Uterus (tissue), 4 donors: ENCODE results near the gene PRIMPOL. TPM values are rescaled to one million over a fixed set of nuclear protein-coding genes. Genes with fewer than 3 reads are reported as not detected.

Source experiments
- DNase-seq, 2 donors: peaks; one replicate each; pipeline ENCODE4 v3.0.0-alpha.2; 2019 to 2020
- H3K27ac ChIP-seq, 2 donors: fragments of 200-600 bp; sonication (generic); 1 replicate in 1 of 2; 2 replicates in 1 of 2; pipeline ENCODE4 v1.5.1; 2016 to 2018
- H3K27me3 ChIP-seq, 2 donors: fragments of 200-600 bp; sonication (generic); one replicate each; pipeline ENCODE4 v1.5.1; 2018 to 2019; ENCODE audit warnings: control low read depth in 1 of 2
- H3K36me3 ChIP-seq, 2 donors: fragments of 200-600 bp; sonication (generic); one replicate each; pipeline ENCODE4 v1.5.1; 2019; ENCODE audit warnings: control low read depth in 1 of 2
- H3K4me1 ChIP-seq, 2 donors: fragments of 200-600 bp; sonication (generic); one replicate each; pipeline ENCODE4 v1.5.1; 2018 to 2019; ENCODE audit warnings: control low read depth in 1 of 2
- H3K4me3 ChIP-seq, 2 donors: fragments of 200-600 bp; sonication (generic); 1 replicate in 1 of 2; 2 replicates in 1 of 2; pipeline ENCODE4 v1.5.1; 2018 to 2019; ENCODE audit warnings: mild to moderate bottlenecking in 1 of 2
- H3K9me3 ChIP-seq, 2 donors: fragments of 200-600 bp; sonication (generic); one replicate each; pipeline ENCODE4 v1.5.1; 2019; ENCODE audit warnings: control low read depth in 1 of 2
- CTCF ChIP-seq, 4 experiments: fragments of 200-600 bp in 2 of 4; fragments of 450-650 bp in 2 of 4; sonication (generic) in 2 of 4; IDR thresholded peaks; one replicate each; pipeline ENCODE4 v1.5.1; 2016 to 2019; ENCODE audit warnings: antibody characterized with exemption in 4 of 4, mild to moderate bottlenecking in 2 of 4, moderate library complexity in 1 of 4
- POLR2A ChIP-seq, 2 donors: fragments of 450-650 bp; IDR thresholded peaks; one replicate each; pipeline ENCODE4 v1.6.1; 2016; ENCODE audit warnings: antibody characterized with exemption in 2 of 2, mild to moderate bottlenecking in 1 of 2, moderate library complexity in 1 of 2
- intact Hi-C: fragments of 100-400 bp; cut with DNase I; formaldehyde crosslinking; loops from one replicate; pipeline ENCODE4 v1.15.1; 2023; ENCODE audit warnings: low total_unique reads
- total RNA-seq, 4 donors: library from RNA; depleted of rRNA in 3 of 4; stranded (reverse); fragments of >200 nt in 3 of 4; gene quantifications; one replicate each; pipeline versions ENCODE4 v1.1.0 to v1.2.4, GENCODE V29; 2014 to 2023
- donor health status: DM: yes; HTN: yes; CAD: no.

PRIMPOL gene
- total RNA-seq, 4 donors from 2014 or later: 25.1 to 43.5 (median 34.1) TPM

DNA sequence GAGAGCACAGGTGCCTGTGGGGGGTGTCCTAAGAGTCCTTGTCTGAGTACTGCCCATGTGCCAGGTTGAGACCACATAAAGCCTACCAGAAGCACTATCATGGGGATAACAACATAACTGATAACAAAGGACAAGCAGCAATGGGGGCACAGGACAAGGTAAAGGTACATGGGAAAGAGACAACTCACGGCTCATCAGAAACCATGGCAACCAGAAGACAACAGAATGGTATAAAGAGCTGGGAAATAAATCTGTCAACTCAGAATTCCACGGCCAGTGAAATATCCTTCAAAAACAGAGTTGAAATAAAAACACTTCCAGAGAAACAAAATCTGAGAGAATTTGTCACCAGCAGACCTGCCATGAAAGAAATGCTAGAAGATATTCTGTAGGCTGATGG is 64.3 kb downstream of the PRIMPOL start:
- DNase-seq: no peak
- Histone ChIP-seq H3K27me3 (no peaks in the 10 kb centered on the region), H3K36me3 (no peaks in the 10 kb centered on the region), H3K9me3 (no peaks in the 10 kb centered on the region), H3K4me1 (no peaks in the 10 kb centered on the region), H3K27ac (no peak overlapping the region), H3K4me3 (no peak overlapping the region)
- TF ChIP-seq POLR2A (IDR thresholded peaks at IDR 0.05) (no peak), CTCF (IDR thresholded peaks at IDR 0.05) (no peak)
- intact Hi-C loops: no loop called here

- no peaks in the 10 kb centered on the region for H3K27me3 ChIP-seq
- intact Hi-C loops: no loop called here
- TF ChIP-seq CTCF (IDR thresholded peaks at IDR 0.05) (no peak), POLR2A (IDR thresholded peaks at IDR 0.05) (no peak)
- no peaks in the 10 kb centered on the region for H3K4me1 ChIP-seq
- DNase-seq: no peak
- no peaks in the 10 kb centered on the region for H3K9me3 ChIP-seq
- no peak overlapping the region for H3K4me3 ChIP-seq
- no peaks in the 10 kb centered on the region for H3K36me3 ChIP-seq
- no peak overlapping the region for H3K27ac ChIP-seq
These were observed 66.0 kb downstream of the PRIMPOL start for GRCh38 chr4:184715526-184715925.

GRCh38 chr4:184719407-184719806 is 69.9 kb downstream of the PRIMPOL start:
- H3K4me3 ChIP-seq: no peak overlapping the region
- intact Hi-C loops: no loop called here
- H3K4me1 ChIP-seq: no peaks in the 10 kb centered on the region
- no peak for DNase-seq
- TF ChIP-seq CTCF (IDR thresholded peaks at IDR 0.05): no peak
- TF ChIP-seq POLR2A (IDR thresholded peaks at IDR 0.05): no peak
- H3K27ac ChIP-seq: no peak overlapping the region
- no peaks in the 10 kb centered on the region for H3K9me3 ChIP-seq
- no peaks in the 10 kb centered on the region for H3K27me3 ChIP-seq
- no peaks in the 10 kb centered on the region for H3K36me3 ChIP-seq

DNA sequence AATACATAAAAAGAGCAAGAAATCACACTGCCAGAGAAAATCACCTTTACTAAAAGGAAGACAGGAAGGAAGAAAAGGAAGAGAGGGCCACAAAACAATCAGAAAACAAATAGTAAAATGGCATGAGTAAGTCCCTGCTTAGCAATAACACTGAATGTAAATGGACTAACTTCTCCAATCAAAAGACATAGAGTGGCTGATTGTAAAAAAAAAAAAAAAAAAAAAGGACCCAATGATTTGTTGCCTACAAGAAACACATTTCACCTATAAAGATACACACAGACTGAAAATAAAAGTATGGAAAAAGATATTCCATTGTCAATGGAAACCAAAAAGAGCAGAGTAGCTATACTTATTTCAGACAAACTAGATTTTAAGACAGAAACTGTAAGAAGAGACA is 71.7 kb downstream of the PRIMPOL start:
- Histone ChIP-seq H3K4me1 (no peaks in the 10 kb centered on the region), H3K4me3 (no peak overlapping the region), H3K36me3 (no peaks in the 10 kb centered on the region), H3K9me3 (no peaks in the 10 kb centered on the region), H3K27ac (no peak overlapping the region), H3K27me3 (no peaks in the 10 kb centered on the region)
- no peak for DNase-seq
- intact Hi-C loops: no loop called here
- no peak for TF ChIP-seq POLR2A (IDR thresholded peaks at IDR 0.05)
- TF ChIP-seq CTCF (IDR thresholded peaks at IDR 0.05): no peak

DNA sequence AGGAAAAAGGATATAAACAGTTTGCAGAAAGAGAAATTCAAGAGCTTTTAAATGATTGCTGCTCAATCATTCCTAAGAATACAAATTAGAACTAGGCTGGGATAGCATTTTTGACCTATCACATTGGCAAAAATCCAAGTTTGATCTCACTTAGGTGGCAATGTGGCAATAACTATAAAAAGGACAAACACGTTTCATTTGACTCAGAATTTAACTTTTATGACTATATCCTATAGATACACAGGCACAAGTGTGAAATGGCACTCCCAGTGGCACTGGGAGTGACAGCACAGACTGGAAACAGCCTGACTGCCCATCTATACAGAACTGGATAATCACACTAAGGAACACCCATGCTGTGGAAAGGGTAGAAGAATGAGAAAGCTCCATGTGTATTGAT is 73.3 kb downstream of the PRIMPOL start:
- H3K27me3 ChIP-seq: no peaks in the 10 kb centered on the region
- H3K4me1 ChIP-seq: no peaks in the 10 kb centered on the region
- intact Hi-C loops: no loop called here
- H3K9me3 ChIP-seq: no peaks in the 10 kb centered on the region
- no peak for DNase-seq
- TF ChIP-seq POLR2A (IDR thresholded peaks at IDR 0.05) (no peak), CTCF (IDR thresholded peaks at IDR 0.05) (no peak)
- H3K4me3 ChIP-seq: no peak overlapping the region
- H3K36me3 ChIP-seq: no peaks in the 10 kb centered on the region
- H3K27ac ChIP-seq: no peak overlapping the region
